NT2/D1 (cell line): Measurements from ENCODE around the gene CDH3.

Source experiments
- DNase-seq: peaks from one replicate; pipeline ENCODE4 v3.0.0-alpha.2; 2011; ENCODE audit warnings: low read depth, low spot score
- H3K27me3 ChIP-seq: 2 replicates; pipeline ENCODE4 v1.6.0; 2011; ENCODE audit warnings: mild to moderate bottlenecking; ENCODE audit not compliant: insufficient read length, insufficient read depth
- H3K36me3 ChIP-seq: 2 replicates; pipeline ENCODE4 v1.6.1; 2011; ENCODE audit warnings: mild to moderate bottlenecking, low read length, mixed read lengths; ENCODE audit not compliant: insufficient read depth, insufficient read length
- H3K4me1 ChIP-seq: 2 replicates; pipeline ENCODE4 v1.5.1; 2011; ENCODE audit not compliant: insufficient read depth, insufficient read length
- H3K4me3 ChIP-seq: 2 replicates; pipeline ENCODE4 v1.5.1; 2011; ENCODE audit warnings: low read depth; ENCODE audit not compliant: insufficient read length
- H3K9ac ChIP-seq: 2 replicates; pipeline ENCODE4 v1.6.0; 2011; ENCODE audit warnings: low read depth; ENCODE audit not compliant: insufficient read length
- H3K9me3 ChIP-seq: 2 replicates; pipeline ENCODE4 v1.5.1; 2011; ENCODE audit warnings: mild to moderate bottlenecking, low read length; ENCODE audit not compliant: insufficient read depth
- SUZ12 ChIP-seq: IDR thresholded peaks from 2 replicates; pipeline ENCODE4 v1.6.1; 2011; ENCODE audit not compliant: insufficient read length, insufficient read depth; ENCODE audit errors: extremely low read depth
- YY1 ChIP-seq: IDR thresholded peaks from 2 replicates; pipeline ENCODE4 v1.6.1; 2011; ENCODE audit not compliant: insufficient read length, insufficient read depth
- ZNF274 ChIP-seq: IDR thresholded peaks from 2 replicates; pipeline ENCODE4 v1.6.1; 2011; ENCODE audit warnings: mild to moderate bottlenecking, low read depth, low read length

Gene CDH3

GRCh38 chr16:68642436-68643101 lies 2.5 kb upstream of the CDH3 start:
- H3K4me1 ChIP-seq, result peaks cover 13% of the 10 kb centered on the region
- peaks cover 3% of the 10 kb centered on the region for H3K27me3 ChIP-seq
- no peaks in the 10 kb centered on the region for H3K9me3 ChIP-seq
- peak overlapping the region; percentile 37 for H3K9ac ChIP-seq
- DNase-seq, result peak; percentile 78
- H3K4me3 ChIP-seq, result peak overlapping the region; percentile 19
- no peak for TF ChIP-seq SUZ12
- peak; percentile 9 for TF ChIP-seq YY1
- H3K36me3 ChIP-seq, result no peaks in the 10 kb centered on the region

- H3K36me3 ChIP-seq, result no peaks in the 10 kb centered on the region
- H3K9ac ChIP-seq, result peak overlapping the region; percentile 37
- H3K27me3 ChIP-seq, result peaks cover 3% of the 10 kb centered on the region
- no peak for DNase-seq
- TF ChIP-seq YY1 (no peak), ZNF274 (no peak), SUZ12 (no peak)
- no peak overlapping the region for H3K4me3 ChIP-seq
- H3K9me3 ChIP-seq, result no peaks in the 10 kb centered on the region
- H3K4me1 ChIP-seq, result peaks cover 12% of the 10 kb centered on the region
Observed at GRCh38 chr16:68643227-68643626, 1.9 kb upstream of the CDH3 start.

GRCh38 chr16:68643847-68644246 lies 1.3 kb upstream of the CDH3 start:
- Histone ChIP-seq H3K9me3 (no peaks in the 10 kb centered on the region), H3K36me3 (no peaks in the 10 kb centered on the region), H3K4me1 (peaks cover 10% of the 10 kb centered on the region), H3K9ac (peak overlapping the region; percentile 92), H3K27me3 (peaks cover 3% of the 10 kb centered on the region), H3K4me3 (no peak overlapping the region)
- no peak for DNase-seq
- no peak for TF ChIP-seq SUZ12
- TF ChIP-seq ZNF274, result no peak
- no peak for TF ChIP-seq YY1

- Histone ChIP-seq H3K27me3 (peaks cover 3% of the 10 kb centered on the region), H3K4me1 (peaks cover 10% of the 10 kb centered on the region), H3K4me3 (peak overlapping the region; percentile 91), H3K9me3 (no peaks in the 10 kb centered on the region), H3K36me3 (no peaks in the 10 kb centered on the region), H3K9ac (peak overlapping the region; percentile 92)
- TF ChIP-seq ZNF274, result no peak
- no peak for DNase-seq
Observed at GRCh38 chr16:68644296-68644695, 814 bp upstream of the CDH3 start.

GRCh38 chr16:68645494-68646388 lies 631 bp downstream of the CDH3 start:
- Histone ChIP-seq H3K4me3 (peak overlapping the region; percentile 91), H3K9me3 (no peaks in the 10 kb centered on the region), H3K9ac (peak overlapping the region; percentile 92), H3K36me3 (no peaks in the 10 kb centered on the region), H3K4me1 (peaks cover 10% of the 10 kb centered on the region), H3K27me3 (peaks cover 3% of the 10 kb centered on the region)
- no peak for TF ChIP-seq YY1
- TF ChIP-seq ZNF274, result no peak
- TF ChIP-seq SUZ12, result no peak
- DNase-seq, result no peak

GRCh38 chr16:68646953-68647659 lies 2.0 kb downstream of the CDH3 start:
- Histone ChIP-seq H3K4me3 (peak overlapping the region; percentile 91), H3K4me1 (peaks cover 6% of the 10 kb centered on the region), H3K9me3 (no peaks in the 10 kb centered on the region), H3K9ac (peak overlapping the region; percentile 92), H3K27me3 (peaks cover 3% of the 10 kb centered on the region), H3K36me3 (peaks cover 5% of the 10 kb centered on the region)
- DNase-seq, result no peak
- TF ChIP-seq ZNF274, result no peak

- H3K36me3 ChIP-seq, result peaks cover 5% of the 10 kb centered on the region
- H3K9ac ChIP-seq, result no peak overlapping the region
- H3K27me3 ChIP-seq, result no peaks in the 10 kb centered on the region
- no peak for DNase-seq
- H3K4me1 ChIP-seq, result peaks cover 6% of the 10 kb centered on the region
- no peak overlapping the region for H3K4me3 ChIP-seq
- H3K9me3 ChIP-seq, result no peaks in the 10 kb centered on the region
- TF ChIP-seq ZNF274, result no peak
- no peak for TF ChIP-seq YY1
- TF ChIP-seq SUZ12, result no peak
Observed at GRCh38 chr16:68651136-68651535, 6.0 kb downstream of the CDH3 start.
